Liver (tissue), 3 donors: Measurements from ENCODE around the gene IRF9.

Experiments used
- CTCF ChIP-seq: fragments of 150-350 bp; IDR thresholded peaks from 2 replicates; pipeline ENCODE4 v1.5.1; 2017; ENCODE audit warnings: improper control_type of control experiment, low read depth, low read length; ENCODE audit not compliant: missing input control
- EGR1 ChIP-seq, 2 donors: IDR thresholded peaks; 2 replicates each; pipeline ENCODE4 v1.6.1; 2016 to 2018; ENCODE audit warnings: antibody characterized with exemption in 2 of 2, low read depth in 2 of 2
- FOXA2 ChIP-seq: IDR thresholded peaks from 2 replicates; pipeline ENCODE4 v1.6.1; 2016; ENCODE audit warnings: antibody characterized with exemption
- NR2F2 ChIP-seq: IDR thresholded peaks from 2 replicates; pipeline ENCODE4 v1.6.1; 2016; ENCODE audit warnings: antibody characterized with exemption
- RAD21 ChIP-seq, 2 donors: IDR thresholded peaks; 2 replicates each; pipeline ENCODE4 v1.6.1; 2016; ENCODE audit warnings: antibody characterized with exemption in 2 of 2, mild to moderate bottlenecking in 2 of 2
- TAF1 ChIP-seq: conservative IDR thresholded peaks from 2 replicates; pipeline ENCODE4 v1.6.1; 2016; ENCODE audit warnings: antibody characterized with exemption, mild to moderate bottlenecking
- YY1 ChIP-seq: IDR thresholded peaks from 2 replicates; pipeline ENCODE4 v1.6.1; 2016; ENCODE audit warnings: antibody characterized with exemption, mild to moderate bottlenecking
- ZBTB33 ChIP-seq: IDR thresholded peaks from 2 replicates; pipeline ENCODE4 v1.6.1; 2016; ENCODE audit warnings: antibody characterized with exemption
- donor health status: healthy.
- donor health status: healthy.

- TF ChIP-seq CTCF (no peak), NR2F2 (no peak), EGR1 (IDR thresholded peaks at IDR 0.05; ENCODE audit: low read depth in 2 of 2) (no peak), YY1 (no peak), ZBTB33 (no peak), RAD21 (IDR thresholded peaks at IDR 0.05) (no peak), TAF1 (no peak), FOXA2 (no peak)
These were observed 22.0 kb downstream of the IRF9 start for GRCh38 chr14:24183014-24183481.
